ENCODE measurements around the gene ZDHHC14.
"Not testable (repeated sequence)": the region's sequence is repeated elsewhere in the genome, so short reads cannot be mapped to it uniquely, and the experiment has no call there.

ZDHHC14 gene

GRCh38 chr6:157453978-157454377, 73.0 kb downstream of the ZDHHC14 start:
- peak in 1 of 2 experiments; percentile 38 for DNase-seq
- TF ChIP-seq GATA1 (IDR thresholded peaks at IDR 0.05; ENCODE audit: low read depth, low read length): no peak
- TF ChIP-seq POLR2A (IDR thresholded peaks at IDR 0.05; ENCODE audit: low read length): no peak

- no peak for TF ChIP-seq POLR2A (IDR thresholded peaks at IDR 0.05; ENCODE audit: low read length)
- no peak for TF ChIP-seq GATA1 (IDR thresholded peaks at IDR 0.05; ENCODE audit: low read depth, low read length)
- peak; percentile 35 to 41 for DNase-seq
Measured at GRCh38 chr6:157454762-157455714, 74.0 kb downstream of the ZDHHC14 start.

- peak; percentile 68 to 84 for DNase-seq
- TF ChIP-seq GATA1 (IDR thresholded peaks at IDR 0.05; ENCODE audit: low read depth, low read length) (no peak), POLR2A (IDR thresholded peaks at IDR 0.05; ENCODE audit: low read length) (no peak)
Measured at GRCh38 chr6:157455731-157456523, 74.9 kb downstream of the ZDHHC14 start.

DNA sequence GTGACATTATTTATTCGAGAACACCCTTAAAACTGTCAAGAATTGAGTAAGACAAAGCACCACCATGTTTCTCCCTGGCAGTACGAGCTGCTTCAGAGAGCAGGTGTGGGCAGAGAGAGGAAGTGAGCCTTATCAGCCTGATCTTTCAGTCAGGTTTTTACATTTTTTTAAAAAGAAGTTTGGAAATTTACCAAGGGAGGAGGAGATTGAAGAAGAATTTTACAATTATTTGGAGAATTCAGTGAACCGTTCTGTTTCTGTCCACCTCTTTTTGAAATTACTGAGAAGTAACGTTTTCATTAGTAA, 75.5 kb downstream of the ZDHHC14 start:
- TF ChIP-seq GATA1 (IDR thresholded peaks at IDR 0.05; ENCODE audit: low read depth, low read length): no peak
- TF ChIP-seq POLR2A (IDR thresholded peaks at IDR 0.05; ENCODE audit: low read length): no peak

DNA sequence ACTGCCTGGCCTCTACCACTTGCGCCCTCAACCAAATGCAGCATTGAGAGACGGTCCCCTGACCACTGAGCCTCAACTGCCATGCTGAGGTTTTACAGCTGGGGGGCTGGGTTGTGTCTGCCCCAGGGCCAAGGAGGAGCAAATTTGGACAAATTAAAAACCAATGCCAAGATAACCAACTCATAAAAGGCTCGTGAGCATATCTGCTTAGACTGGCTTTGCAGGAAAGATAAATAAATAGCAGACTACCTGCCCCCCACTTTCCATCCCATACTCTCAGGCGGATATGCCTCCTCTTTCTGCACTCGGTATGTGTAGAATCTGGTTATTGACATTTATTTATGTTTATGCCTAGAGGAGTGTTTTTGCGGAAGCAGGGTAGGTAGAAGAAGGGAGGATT, 76.8 kb downstream of the ZDHHC14 start:
- no peak for TF ChIP-seq GATA1 (IDR thresholded peaks at IDR 0.05; ENCODE audit: low read depth, low read length)
- TF ChIP-seq POLR2A (IDR thresholded peaks at IDR 0.05; ENCODE audit: low read length): no peak
- DNase-seq: no peak

More for the DNA sequence above, 75.5 kb downstream of the ZDHHC14 start:
- peak in 1 of 2 experiments; percentile 41 for DNase-seq

DNA sequence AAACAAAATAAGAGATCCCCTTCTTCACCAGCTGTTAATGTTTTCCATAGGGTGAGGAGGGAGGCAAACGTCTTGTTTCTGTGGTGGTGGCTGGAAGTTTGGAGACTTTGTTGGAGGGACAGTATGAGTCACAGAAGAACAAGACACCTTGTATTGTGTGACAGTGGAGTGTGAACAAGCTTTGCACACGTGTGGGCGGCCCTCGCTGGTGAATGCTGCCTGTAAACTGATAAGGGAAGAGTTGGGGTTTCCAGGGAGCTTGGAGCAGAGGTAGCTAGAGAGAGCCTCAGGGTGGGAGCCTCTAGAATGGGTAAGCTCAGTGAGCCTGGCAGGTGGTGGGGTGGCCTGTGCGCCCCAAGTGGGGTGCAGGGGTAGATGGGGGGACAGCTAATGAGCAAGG, 78.3 kb downstream of the ZDHHC14 start:
- TF ChIP-seq GATA1 (IDR thresholded peaks at IDR 0.05; ENCODE audit: low read depth, low read length) (no peak), POLR2A (IDR thresholded peaks at IDR 0.05; ENCODE audit: low read length) (no peak)
- peak; percentile 66 to 82 for DNase-seq

DNA sequence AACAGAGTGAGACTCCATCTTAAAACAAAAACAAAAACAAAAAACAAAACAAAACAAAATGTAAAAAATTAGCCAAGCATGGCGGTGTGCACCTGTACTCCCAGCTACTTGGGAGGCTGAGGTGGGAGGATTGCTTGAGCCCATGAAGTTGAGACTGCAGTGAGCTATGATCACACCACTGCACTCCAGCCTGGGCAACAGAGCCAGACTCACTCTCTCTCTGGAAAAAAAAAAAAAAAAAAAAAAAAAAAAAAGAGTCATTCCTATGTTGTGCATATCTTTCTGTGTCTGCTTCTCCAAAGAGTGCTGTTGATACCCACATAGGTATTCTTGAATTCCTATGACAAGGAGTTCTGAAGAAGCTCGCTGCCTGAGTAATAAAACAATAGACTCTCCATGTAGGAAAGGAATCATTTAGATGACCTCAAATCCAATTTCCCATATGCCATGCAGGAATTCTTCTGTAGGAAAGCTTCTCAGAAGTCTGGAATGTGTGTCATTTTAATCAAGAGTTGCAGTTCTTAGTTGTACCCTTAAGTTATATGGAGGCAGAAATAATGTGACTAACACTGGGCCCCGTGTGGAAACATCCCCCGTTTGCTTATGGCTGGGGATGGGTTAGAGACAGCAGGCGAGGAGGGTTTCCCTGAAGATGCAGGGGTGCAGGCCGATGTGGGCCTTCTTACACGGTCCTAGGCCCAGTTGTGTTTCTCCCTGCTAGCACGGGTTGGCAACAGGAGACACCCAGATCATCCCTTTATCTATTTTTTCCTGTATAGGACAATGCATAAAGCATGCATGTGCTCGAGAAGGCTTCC, 79.4 kb downstream of the ZDHHC14 start:
- no peak for TF ChIP-seq POLR2A (IDR thresholded peaks at IDR 0.05; ENCODE audit: low read length)
- TF ChIP-seq GATA1 (IDR thresholded peaks at IDR 0.05; ENCODE audit: low read depth, low read length): no peak
- peak in 1 of 2 experiments; percentile 41 for DNase-seq

GRCh38 chr6:157461000-157461915, 80.3 kb downstream of the ZDHHC14 start:
- TF ChIP-seq GATA1 (IDR thresholded peaks at IDR 0.05; ENCODE audit: low read depth, low read length): no peak
- TF ChIP-seq POLR2A (IDR thresholded peaks at IDR 0.05; ENCODE audit: low read length): no peak
- DNase-seq: peak; percentile 91 to 98

GRCh38 chr6:157462956-157463742, 82.2 kb downstream of the ZDHHC14 start:
- TF ChIP-seq GATA1 (IDR thresholded peaks at IDR 0.05; ENCODE audit: low read depth, low read length) (no peak), POLR2A (IDR thresholded peaks at IDR 0.05; ENCODE audit: low read length) (no peak)
- no peak for DNase-seq

DNA sequence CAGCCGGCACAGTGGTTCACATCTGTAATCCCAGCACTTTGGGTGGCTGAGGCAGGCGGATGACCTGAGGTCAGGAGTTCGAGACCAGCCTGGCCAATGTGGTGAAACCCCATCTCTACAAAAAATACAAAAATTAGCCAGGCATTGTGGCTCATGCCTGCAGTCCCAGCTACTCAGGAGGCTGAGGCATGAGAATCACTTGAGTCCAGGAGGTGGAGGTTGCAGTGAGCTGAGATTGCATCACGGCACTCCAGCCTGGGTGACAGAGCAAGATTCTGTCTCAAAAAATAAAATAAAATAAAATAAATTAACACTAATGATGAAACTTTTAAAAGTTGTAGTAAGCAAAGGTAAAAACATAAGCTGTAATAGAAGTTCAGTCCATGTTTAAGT, 82.7 kb downstream of the ZDHHC14 start:
- not testable (repeated sequence) for DNase-seq

GRCh38 chr6:157464653-157465535, 83.9 kb downstream of the ZDHHC14 start:
- DNase-seq: peak; percentile 24 to 32
- TF ChIP-seq POLR2A (IDR thresholded peaks at IDR 0.05; ENCODE audit: low read length): no peak
- no peak for TF ChIP-seq GATA1 (IDR thresholded peaks at IDR 0.05; ENCODE audit: low read depth, low read length)
